HG03442 (cell line): Measurements from ENCODE around the gene DDX24.

ENCODE experiments used
- ATAC-seq: cut with Tn5 transposase; IDR thresholded peaks from one replicate; pipeline ENCODE4 v1.9.1; 2021; ENCODE audit warnings: mild to moderate bottlenecking, moderate library complexity; ENCODE audit not compliant: unreplicated experiment

The DDX24 gene

GRCh38 chr14:94114589-94115057, 33.6 kb upstream of the DDX24 start:
- no peak for ATAC-seq

- no peak for ATAC-seq
Observed at GRCh38 chr14:94113908-94114588, 33.0 kb upstream of the DDX24 start.

GRCh38 chr14:94113490-94113889, 32.5 kb upstream of the DDX24 start:
- no peak for ATAC-seq

GRCh38 chr14:94113073-94113472, 32.1 kb upstream of the DDX24 start:
- ATAC-seq: no peak

GRCh38 chr14:94112513-94113063, 31.6 kb upstream of the DDX24 start:
- ATAC-seq: no peak

GRCh38 chr14:94111276-94112095, 30.5 kb upstream of the DDX24 start:
- no peak for ATAC-seq

GRCh38 chr14:94110552-94111181, 29.7 kb upstream of the DDX24 start, which contains the start of gene IFI27:
Gene IFI27, plus strand, starts transcription at chr14:94110736.
- no peak for ATAC-seq

GRCh38 chr14:94109915-94110250, 28.9 kb upstream of the DDX24 start:
- ATAC-seq: no peak

- ATAC-seq: no peak
Observed at GRCh38 chr14:94104731-94105130, 23.7 kb upstream of the DDX24 start.

GRCh38 chr14:94103554-94104150, 22.6 kb upstream of the DDX24 start:
- ATAC-seq: no peak

GRCh38 chr14:94102768-94103482, 21.9 kb upstream of the DDX24 start:
- no peak for ATAC-seq

GRCh38 chr14:94101748-94102147, 20.7 kb upstream of the DDX24 start:
- ATAC-seq: no peak

GRCh38 chr14:94100847-94101246, 19.8 kb upstream of the DDX24 start:
- no peak for ATAC-seq

GRCh38 chr14:94099006-94099405, 18.0 kb upstream of the DDX24 start:
- ATAC-seq: no peak

GRCh38 chr14:94098326-94098992, 17.5 kb upstream of the DDX24 start:
- ATAC-seq: no peak

GRCh38 chr14:94097091-94097490, 16.1 kb upstream of the DDX24 start:
- ATAC-seq: no peak

- ATAC-seq: no peak
Observed at GRCh38 chr14:94093418-94093817, 12.4 kb upstream of the DDX24 start.

GRCh38 chr14:94089479-94089878, 8.5 kb upstream of the DDX24 start:
- no peak for ATAC-seq

- no peak for ATAC-seq
Observed at GRCh38 chr14:94088516-94088915, 7.5 kb upstream of the DDX24 start.

- no peak for ATAC-seq
Observed at GRCh38 chr14:94087891-94088290, 6.9 kb upstream of the DDX24 start.
